Breast epithelium (tissue), 4 donors: ENCODE results near the gene BMP2K. TPM values are rescaled to one million over a fixed set of nuclear protein-coding genes. Genes with fewer than 3 reads are reported as not detected.

ENCODE experiments used
- DNase-seq, 2 donors: peaks; one replicate each; pipeline ENCODE4 v3.0.0-alpha.2; 2019; ENCODE audit warnings: low spot score in 2 of 2
- H3K27ac ChIP-seq, 2 donors: fragments of 200-600 bp; sonication (generic) in 1 of 2; one replicate each; pipeline ENCODE4 v1.5.1; 2016 to 2019; ENCODE audit warnings: mild to moderate bottlenecking in 1 of 2
- H3K27me3 ChIP-seq, 2 donors: fragments of 200-600 bp; sonication (generic) in 1 of 2; one replicate each; pipeline versions ENCODE4 v1.5.1 to v1.6.0; 2017 to 2019; ENCODE audit warnings: control low read depth in 1 of 2, mild to moderate bottlenecking in 1 of 2
- H3K36me3 ChIP-seq: fragments of 200-600 bp; one replicate; pipeline ENCODE4 v1.5.1; 2019
- H3K4me1 ChIP-seq, 2 donors: fragments of 200-600 bp; sonication (generic); one replicate each; pipeline ENCODE4 v1.5.1; 2016 to 2019; ENCODE audit warnings: control low read depth in 1 of 2
- H3K4me3 ChIP-seq, 3 donors: fragments of 200-600 bp; sonication (generic); 1 replicate in 2 of 3; 2 replicates in 1 of 3; pipeline ENCODE4 v1.5.1; 2016 to 2019; ENCODE audit warnings: mild to moderate bottlenecking in 3 of 3, moderate library complexity in 2 of 3
- H3K9me3 ChIP-seq, 2 donors: fragments of 200-600 bp; sonication (generic) in 1 of 2; one replicate each; pipeline ENCODE4 v1.5.1; 2016 to 2019; ENCODE audit warnings: control low read depth in 1 of 2
- POLR2A ChIP-seq: fragments of 450-650 bp; IDR thresholded peaks from one replicate; pipeline ENCODE4 v1.6.1; 2016; ENCODE audit warnings: antibody characterized with exemption, mild to moderate bottlenecking, moderate library complexity
- POLR2AphosphoS5 ChIP-seq, 3 donors: sonication (generic); formaldehyde crosslinking; IDR thresholded peaks; one replicate each; pipeline ENCODE4 v1.6.1; 2017; ENCODE audit warnings: antibody characterized with exemption in 3 of 3
- intact Hi-C: fragments of 100-400 bp; cut with DNase I; formaldehyde crosslinking; loops from one replicate; pipeline ENCODE4 v1.15.1; 2023; ENCODE audit warnings: low total_unique reads
- total RNA-seq, 3 donors: library from RNA; depleted of rRNA; stranded (reverse); fragments of >200 nt; gene quantifications; one replicate each; pipeline ENCODE4 v1.1.0, GENCODE V29; 2016
- TF ChIP-seq, protein P1 (sequence below), 3 donors: fragments of 450-650 bp; IDR thresholded peaks; one replicate each; pipeline ENCODE4 v1.5.1; 2016 to 2017; ENCODE audit warnings: antibody characterized with exemption in 3 of 3, mild to moderate bottlenecking in 3 of 3, moderate library complexity in 3 of 3

The BMP2K gene
- total RNA-seq = 100 to 1,000 TPM in 1 of 3 donors, 10 to 100 TPM in 2; 42.3 to 134 (median 42.4) TPM

- Histone ChIP-seq H3K36me3 (no peaks in the 10 kb centered on the region), H3K4me1 (no peaks in the 10 kb centered on the region), H3K9me3 (no peaks in the 10 kb centered on the region), H3K4me3 (peak within 1 kb of the TSS; percentile 75 to 88 (median 86)), H3K27me3 (no peaks in the 10 kb centered on the region), H3K27ac (peak within 1 kb of the TSS; percentile 99)
- intact Hi-C loops = loop anchor here (10.0 kb wide), 1 partner anchor 131 kb away; no protein-coding TSS in a partner anchor
- DNase-seq = peak; percentile 57 to 78
- TF ChIP-seq POLR2AphosphoS5 (IDR thresholded peaks at IDR 0.05) (peak in 2 of 3 donors; percentile 9 to 24), POLR2A (no peak)
- TF ChIP-seq, protein P1, sequence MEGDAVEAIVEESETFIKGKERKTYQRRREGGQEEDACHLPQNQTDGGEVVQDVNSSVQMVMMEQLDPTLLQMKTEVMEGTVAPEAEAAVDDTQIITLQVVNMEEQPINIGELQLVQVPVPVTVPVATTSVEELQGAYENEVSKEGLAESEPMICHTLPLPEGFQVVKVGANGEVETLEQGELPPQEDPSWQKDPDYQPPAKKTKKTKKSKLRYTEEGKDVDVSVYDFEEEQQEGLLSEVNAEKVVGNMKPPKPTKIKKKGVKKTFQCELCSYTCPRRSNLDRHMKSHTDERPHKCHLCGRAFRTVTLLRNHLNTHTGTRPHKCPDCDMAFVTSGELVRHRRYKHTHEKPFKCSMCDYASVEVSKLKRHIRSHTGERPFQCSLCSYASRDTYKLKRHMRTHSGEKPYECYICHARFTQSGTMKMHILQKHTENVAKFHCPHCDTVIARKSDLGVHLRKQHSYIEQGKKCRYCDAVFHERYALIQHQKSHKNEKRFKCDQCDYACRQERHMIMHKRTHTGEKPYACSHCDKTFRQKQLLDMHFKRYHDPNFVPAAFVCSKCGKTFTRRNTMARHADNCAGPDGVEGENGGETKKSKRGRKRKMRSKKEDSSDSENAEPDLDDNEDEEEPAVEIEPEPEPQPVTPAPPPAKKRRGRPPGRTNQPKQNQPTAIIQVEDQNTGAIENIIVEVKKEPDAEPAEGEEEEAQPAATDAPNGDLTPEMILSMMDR (IDR thresholded peaks at IDR 0.05) = no peak
Observed at GRCh38 chr4:78776079-78776728, at the start of gene BMP2K. BMP2K (plus strand) TSS chr4:78776350; CDS start chr4:78776544, 194 bp downstream.

DNA sequence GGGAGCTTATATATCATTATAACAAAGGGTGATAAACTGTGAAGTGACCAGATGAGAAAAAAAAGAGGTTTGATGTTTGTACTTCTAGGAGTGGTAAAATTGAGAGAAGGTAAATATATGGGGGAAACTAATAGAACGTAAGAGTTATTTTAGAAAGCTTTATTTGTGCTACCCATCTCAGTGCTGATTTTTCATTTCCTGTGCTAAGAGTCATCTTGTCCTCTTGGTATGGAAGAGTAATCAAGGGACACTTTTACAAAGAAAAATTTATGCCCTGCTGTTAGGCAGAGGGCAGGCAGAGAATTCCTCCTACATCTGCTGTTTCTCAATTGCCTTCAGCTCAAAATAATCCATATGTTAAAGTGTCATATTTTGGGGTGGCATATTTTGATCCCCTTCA, 49.6 kb upstream of the BMP2K start:
- Histone ChIP-seq H3K27ac (no peak overlapping the region), H3K9me3 (no peaks in the 10 kb centered on the region), H3K36me3 (no peaks in the 10 kb centered on the region), H3K4me3 (no peak overlapping the region), H3K27me3 (no peaks in the 10 kb centered on the region), H3K4me1 (no peaks in the 10 kb centered on the region)
- intact Hi-C loops = no loop called here
- DNase-seq = no peak
- no peak for TF ChIP-seq POLR2A
- TF ChIP-seq, protein P1 (IDR thresholded peaks at IDR 0.05) = no peak
- TF ChIP-seq POLR2AphosphoS5 (IDR thresholded peaks at IDR 0.05) = no peak

GRCh38 chr4:78732332-78733104, 43.6 kb upstream of the BMP2K start:
- Histone ChIP-seq H3K36me3 (no peaks in the 10 kb centered on the region), H3K4me1 (no peaks in the 10 kb centered on the region), H3K9me3 (no peaks in the 10 kb centered on the region), H3K27me3 (no peaks in the 10 kb centered on the region), H3K27ac (no peak overlapping the region), H3K4me3 (no peak overlapping the region)
- no peak for DNase-seq
- TF ChIP-seq, protein P1 (IDR thresholded peaks at IDR 0.05) = no peak
- no peak for TF ChIP-seq POLR2AphosphoS5 (IDR thresholded peaks at IDR 0.05)
- no peak for TF ChIP-seq POLR2A
- intact Hi-C loops = no loop called here

GRCh38 chr4:78734441-78735162, 41.5 kb upstream of the BMP2K start:
- no peaks in the 10 kb centered on the region for H3K36me3 ChIP-seq
- H3K9me3 ChIP-seq = no peaks in the 10 kb centered on the region
- intact Hi-C loops = no loop called here
- no peaks in the 10 kb centered on the region for H3K4me1 ChIP-seq
- no peak overlapping the region for H3K4me3 ChIP-seq
- no peak for TF ChIP-seq POLR2A
- no peak for TF ChIP-seq POLR2AphosphoS5 (IDR thresholded peaks at IDR 0.05)
- no peak overlapping the region for H3K27ac ChIP-seq
- DNase-seq = no peak
- H3K27me3 ChIP-seq = no peaks in the 10 kb centered on the region

DNA sequence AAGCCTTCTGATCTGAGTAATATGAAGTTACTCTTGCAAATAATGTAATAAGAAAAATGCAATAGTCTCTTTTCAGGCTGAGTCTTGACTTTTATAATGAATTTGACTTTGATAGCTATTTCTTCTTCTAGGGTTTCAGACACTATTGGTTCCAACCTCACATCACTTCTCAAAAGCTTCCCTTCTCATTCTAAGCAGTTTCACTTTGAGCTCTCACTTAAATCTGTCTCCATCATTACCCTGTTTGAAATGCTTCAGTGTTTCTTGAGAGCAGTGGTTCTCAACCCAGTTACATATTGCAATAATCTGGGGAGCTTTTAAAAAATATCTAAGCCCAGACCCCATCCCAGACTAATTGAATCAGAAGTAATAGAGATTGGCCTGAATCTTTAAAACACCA, 40.5 kb upstream of the BMP2K start:
- no peak for DNase-seq
- TF ChIP-seq POLR2A (no peak), POLR2AphosphoS5 (IDR thresholded peaks at IDR 0.05) (no peak)
- TF ChIP-seq, protein P1 (IDR thresholded peaks at IDR 0.05) = no peak
- H3K27me3 ChIP-seq = no peaks in the 10 kb centered on the region
- no peak overlapping the region for H3K27ac ChIP-seq
- no peak overlapping the region for H3K4me3 ChIP-seq
- no peaks in the 10 kb centered on the region for H3K36me3 ChIP-seq
- no peaks in the 10 kb centered on the region for H3K9me3 ChIP-seq
- intact Hi-C loops = no loop called here
- no peaks in the 10 kb centered on the region for H3K4me1 ChIP-seq
